PC-3 (cell line): Measurements from ENCODE around the gene CCDC192. TPM values are rescaled to one million over a fixed set of nuclear protein-coding genes. Genes with fewer than 3 reads are reported as not detected.

ENCODE experiments used
- ATAC-seq: fragments of 200-7000 bp; cut with Tn5 transposase; 2 replicates; pipeline ENCODE4 v1.9.1; 2020; ENCODE audit warnings: mild to moderate bottlenecking, moderate library complexity
- BruUV-seq: library from RNA; stranded (reverse); fragments of 400-500 nt; replicated peaks from 2 replicates; lab custom pipeline; 2021; lab: Mats Ljungman, UMichigan
- CTCF ChIA-PET: fragments of 300-600 bp; sonication (Branson Sonifier 250); formaldehyde crosslinking; loops from one replicate; lab custom pipeline; 2022; ENCODE audit warnings: antibody characterized with exemption; lab: Charles Lee
- POLR2A ChIA-PET: fragments of 300-600 bp; sonication (Branson Sonifier 250); formaldehyde crosslinking; loops from one replicate; lab custom pipeline; 2022; ENCODE audit warnings: antibody characterized with exemption; ENCODE audit not compliant: unreplicated experiment; lab: Charles Lee
- DNase-seq: peaks from one replicate; pipeline ENCODE4 v3.0.0-alpha.2; 2015
- H2AFZ ChIP-seq: fragments of 300-600 bp; sonication (generic); 2 replicates; pipeline ENCODE4 v1.6.0; 2016; ENCODE audit warnings: antibody characterized with exemption, low read length
- H3F3A ChIP-seq: fragments of 300-600 bp; sonication (generic); one replicate; pipeline ENCODE4 v1.6.0; 2017; ENCODE audit warnings: antibody characterized with exemption, low read length, control low read depth, mild to moderate bottlenecking; ENCODE audit not compliant: unreplicated experiment
- H3K27ac ChIP-seq: fragments of 300-600 bp; sonication (generic); 2 replicates; pipeline ENCODE4 v1.5.1; 2016; ENCODE audit warnings: mild to moderate bottlenecking, low read length
- H3K27me3 ChIP-seq: fragments of 300-600 bp; sonication (generic); 2 replicates; pipeline ENCODE4 v1.6.1; 2016; ENCODE audit warnings: low read length, mixed read lengths
- H3K36me3 ChIP-seq: fragments of 300-600 bp; sonication (generic); 2 replicates; pipeline ENCODE4 v1.6.1; 2016; ENCODE audit warnings: low read depth, mixed run types, low read length, mixed read lengths
- H3K4me1 ChIP-seq: fragments of 300-600 bp; sonication (generic); 2 replicates; pipeline ENCODE4 v1.5.1; 2016; ENCODE audit warnings: low read length; ENCODE audit not compliant: insufficient read depth
- H3K4me2 ChIP-seq: fragments of 300-600 bp; sonication (generic); 2 replicates; pipeline ENCODE4 v1.6.0; 2016; ENCODE audit warnings: low read length
- H3K4me3 ChIP-seq: fragments of 300-600 bp; sonication (generic); 2 replicates; pipeline ENCODE4 v1.5.1; 2016; ENCODE audit warnings: mild to moderate bottlenecking, low read length, mixed read lengths
- H3K79me2 ChIP-seq: fragments of 300-600 bp; sonication (generic); 2 replicates; pipeline ENCODE4 v1.6.1; 2017; ENCODE audit warnings: low read length, mixed read lengths
- H3K9ac ChIP-seq: fragments of 300-600 bp; sonication (generic); 2 replicates; pipeline ENCODE4 v1.6.0; 2016; ENCODE audit warnings: mild to moderate bottlenecking, low read length
- H3K9me2 ChIP-seq: fragments of 300-600 bp; sonication (generic); replicated peaks from 2 replicates; pipeline ENCODE4 v1.6.1; 2016; ENCODE audit warnings: mixed run types, low read length, mixed read lengths
- H3K9me3 ChIP-seq: fragments of 300-600 bp; sonication (generic); 2 replicates; pipeline ENCODE4 v1.6.1; 2016; ENCODE audit warnings: low read length, mixed read lengths
- H4K20me1 ChIP-seq: fragments of 300-600 bp; sonication (generic); 2 replicates; pipeline ENCODE4 v1.6.1; 2016; ENCODE audit warnings: low read length, mixed read lengths
- CTCF ChIP-seq: fragments of 300-600 bp; sonication (generic); conservative IDR thresholded peaks from 2 replicates; pipeline ENCODE4 v1.5.1; 2017; ENCODE audit warnings: antibody characterized with exemption, low read depth, mild to moderate bottlenecking, low read length
- EZH2 ChIP-seq: fragments of 300-600 bp; sonication (generic); IDR thresholded peaks from one replicate; pipeline ENCODE4 v1.6.1; 2017; ENCODE audit warnings: antibody characterized with exemption, mild to moderate bottlenecking, low read length; ENCODE audit not compliant: unreplicated experiment
- EZH2phosphoT487 ChIP-seq: fragments of 300-600 bp; sonication (generic); IDR thresholded peaks from 2 replicates; pipeline ENCODE4 v1.6.1; 2018; ENCODE audit warnings: mild to moderate bottlenecking, antibody characterized with exemption, low read length, borderline replicate concordance
- intact Hi-C: fragments of 100-400 bp; cut with micrococcal nuclease; formaldehyde crosslinking; loops from 2 replicates; pipeline ENCODE4 v1.9.0; 2023
- total RNA-seq: library from RNA; depleted of rRNA; stranded (reverse); fragments of >200 nt; gene quantifications from 2 replicates; pipeline ENCODE4 v1.2.3, GENCODE V29; 2014

The CCDC192 gene
- total RNA-seq, 1 experiment from 2014 or later, result not detected

GRCh38 chr5:127685662-127686061 is 17.5 kb upstream of the CCDC192 start:
- no peak for ATAC-seq

GRCh38 chr5:127686424-127686823 is 16.8 kb upstream of the CCDC192 start:
- Histone ChIP-seq H4K20me1 (no peaks in the 10 kb centered on the region), H3K36me3 (no peaks in the 10 kb centered on the region), H3K27me3 (peaks cover 14% of the 10 kb centered on the region; the same call in 1 of the 2 replicates), H3K9ac (no peak overlapping the region), H3K9me3 (no peaks in the 10 kb centered on the region), H3K27ac (no peak overlapping the region), H3F3A (no peaks in the 10 kb centered on the region), H3K4me1 (no peaks in the 10 kb centered on the region), H2AFZ (no peak overlapping the region), H3K9me2 (0 out of 2 replicates have a peak, but pooled peaks cover 5% of the 10 kb centered on the region), H3K4me2 (no peak overlapping the region), H3K79me2 (no peaks in the 10 kb centered on the region), H3K4me3 (no peak overlapping the region)
- TF ChIP-seq EZH2phosphoT487 (no peak), CTCF (no peak), EZH2 (no peak)
- no TSS peak for BruUV-seq
- ChIA-PET POLR2A (no interaction called here), CTCF (no interaction called here)
- intact Hi-C loops, result no loop called here
- no peak for DNase-seq
- ATAC-seq, result no peak

More at GRCh38 chr5:127685662-127686061, 17.5 kb upstream of the CCDC192 start:
- H3K9me2 ChIP-seq, result 0 out of 2 replicates have a peak, but pooled peaks cover 5% of the 10 kb centered on the region
- no peak overlapping the region for H2AFZ ChIP-seq
- no peak overlapping the region for H3K27ac ChIP-seq
- H3K27me3 ChIP-seq, result peaks cover 17% of the 10 kb centered on the region; the same call in 1 of the 2 replicates
- H3K79me2 ChIP-seq, result no peaks in the 10 kb centered on the region
- H3K9ac ChIP-seq, result no peak overlapping the region
- intact Hi-C loops, result no loop called here
- no peaks in the 10 kb centered on the region for H3K4me1 ChIP-seq
- H3F3A ChIP-seq, result no peaks in the 10 kb centered on the region
- ChIA-PET POLR2A (no interaction called here), CTCF (no interaction called here)
- H3K36me3 ChIP-seq, result no peaks in the 10 kb centered on the region
- DNase-seq, result no peak
- H3K9me3 ChIP-seq, result no peaks in the 10 kb centered on the region
- no peak overlapping the region for H3K4me3 ChIP-seq
- H3K4me2 ChIP-seq, result no peak overlapping the region
- H4K20me1 ChIP-seq, result no peaks in the 10 kb centered on the region
- BruUV-seq, result no TSS peak
- TF ChIP-seq CTCF, result no peak
- no peak for TF ChIP-seq EZH2phosphoT487
- no peak for TF ChIP-seq EZH2

GRCh38 chr5:127694518-127695171 is 8.5 kb upstream of the CCDC192 start:
- no peaks in the 10 kb centered on the region for H3K79me2 ChIP-seq
- DNase-seq, result no peak
- no peak overlapping the region for H2AFZ ChIP-seq
- TF ChIP-seq EZH2 (no peak), CTCF (no peak), EZH2phosphoT487 (no peak)
- POLR2A ChIA-PET, result no interaction called here
- H3K9me3 ChIP-seq, result no peaks in the 10 kb centered on the region
- no peak overlapping the region for H3K4me2 ChIP-seq
- no peak overlapping the region for H3K27ac ChIP-seq
- peaks cover 7% of the 10 kb centered on the region for H3K4me1 ChIP-seq
- no TSS peak for BruUV-seq
- intact Hi-C loops, result no loop called here
- no peak overlapping the region for H3K4me3 ChIP-seq
- no peak overlapping the region for H3K9ac ChIP-seq
- no peak for ATAC-seq
- no peaks in the 10 kb centered on the region for H3K36me3 ChIP-seq
- H3K27me3 ChIP-seq, result peaks cover 65% of the 10 kb centered on the region
- no peaks in the 10 kb centered on the region for H4K20me1 ChIP-seq
- H3K9me2 ChIP-seq, result no peaks in the 10 kb centered on the region
- H3F3A ChIP-seq, result no peaks in the 10 kb centered on the region
- CTCF ChIA-PET, result no interaction called here
